A172 (cell line): ENCODE data around the gene CCNE1. TPM values are rescaled to one million over a fixed set of nuclear protein-coding genes. Genes with fewer than 3 reads are reported as not detected.
"Not testable (repeated sequence)": the region's sequence is repeated elsewhere in the genome, so short reads cannot be mapped to it uniquely, and the experiment has no call there.

Source experiments
- DNase-seq: peaks from one replicate; pipeline ENCODE4 v3.0.0-alpha.2; 2015; ENCODE audit warnings: low spot score
- total RNA-seq: library from RNA; depleted of rRNA; stranded (reverse); fragments of >200 nt; shearing (Covaris generic); gene quantifications from 2 replicates; pipeline ENCODE4 v1.2.3, GENCODE V29; 2014

The CCNE1 gene
- total RNA-seq, 1 experiment from 2014 or later, result 50.2 TPM

DNA sequence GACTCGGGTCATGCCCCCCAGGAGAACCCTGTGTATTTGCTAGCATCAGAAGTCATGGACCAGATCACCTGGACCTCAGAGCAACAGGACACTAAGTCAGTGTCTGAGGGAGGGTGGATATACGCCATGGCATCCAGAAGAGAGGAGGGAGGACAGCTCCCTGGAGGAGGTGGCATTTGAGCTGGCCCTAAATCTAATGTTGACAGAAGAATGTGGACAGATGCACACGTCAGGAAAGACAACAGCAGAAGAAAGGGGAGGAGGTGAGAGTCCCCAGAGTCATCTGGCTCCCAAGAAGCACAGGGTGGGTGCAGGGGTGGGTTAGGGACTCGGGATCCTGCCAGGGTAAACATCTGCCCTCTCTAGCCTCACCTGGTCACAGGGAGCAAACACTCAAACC, 24.5 kb upstream of the CCNE1 start:
- DNase-seq, result no peak

DNA sequence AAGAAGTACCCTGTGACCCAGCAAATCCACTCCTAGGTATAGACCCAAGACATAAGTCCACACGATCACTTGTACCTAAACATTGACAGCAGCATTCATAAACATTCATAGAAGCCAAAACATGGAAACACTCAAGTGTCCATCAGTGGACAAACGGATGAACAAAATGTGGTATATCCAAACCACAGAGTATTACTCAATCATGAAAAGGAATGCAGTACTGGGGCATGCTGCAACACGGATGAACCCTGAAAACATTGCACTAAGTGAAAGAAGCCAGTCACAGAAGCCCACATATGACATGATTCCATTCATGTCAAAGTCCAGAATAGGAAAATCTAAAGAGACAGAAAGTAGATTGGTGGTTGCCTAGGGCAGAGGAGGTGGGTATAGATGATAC, 22.8 kb upstream of the CCNE1 start:
- DNase-seq, result no peak

DNA sequence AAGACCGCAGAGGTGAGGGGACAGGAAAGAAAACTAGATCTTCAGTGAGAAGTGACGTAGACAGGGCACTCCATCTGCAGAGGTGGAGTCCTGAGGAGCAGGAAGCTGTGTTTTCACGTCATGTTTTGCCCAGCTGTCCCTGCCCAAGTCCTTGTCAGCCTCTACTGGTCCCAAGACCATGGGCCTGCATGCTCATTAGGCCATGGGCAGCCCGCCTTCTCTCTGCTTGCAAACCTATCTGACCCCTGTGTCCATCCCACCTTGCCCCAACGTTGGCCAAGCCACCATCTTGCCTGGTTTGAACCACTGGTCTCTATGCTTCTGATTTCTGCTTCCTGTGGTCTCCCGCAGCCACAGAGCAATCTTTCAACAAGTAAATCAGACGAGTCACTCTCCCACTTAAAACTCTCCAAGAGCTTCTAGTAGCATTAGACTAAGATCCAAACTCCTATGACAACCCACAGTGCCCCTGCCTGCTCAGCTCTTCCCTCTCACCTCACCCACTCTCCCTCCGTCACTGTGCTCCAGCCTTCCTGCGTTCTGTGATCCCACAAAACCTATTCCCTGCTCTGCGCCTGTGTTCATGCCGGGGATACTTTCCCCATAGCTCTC, 18.6 kb upstream of the CCNE1 start:
- no peak for DNase-seq

DNA sequence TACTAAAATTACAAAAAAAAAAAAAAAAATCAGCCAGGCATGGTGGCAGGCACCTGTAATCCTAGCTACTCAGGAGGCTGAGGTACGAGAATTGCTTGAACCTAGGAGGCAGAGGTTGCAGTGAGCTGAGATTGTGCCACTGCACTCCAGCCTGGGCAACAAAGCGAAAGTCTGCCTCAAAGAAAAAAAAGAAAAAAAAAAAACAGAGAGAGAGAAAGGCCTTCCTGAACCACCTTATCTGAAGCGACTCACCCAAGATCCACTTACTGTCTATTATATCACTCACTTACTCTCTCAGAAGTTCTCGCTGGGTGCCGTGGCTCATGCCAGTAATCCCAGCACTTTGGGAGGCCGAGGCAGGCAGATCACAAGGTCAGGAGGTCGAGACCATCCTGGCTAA, 17.3 kb upstream of the CCNE1 start:
- DNase-seq, result not testable (repeated sequence)

DNA sequence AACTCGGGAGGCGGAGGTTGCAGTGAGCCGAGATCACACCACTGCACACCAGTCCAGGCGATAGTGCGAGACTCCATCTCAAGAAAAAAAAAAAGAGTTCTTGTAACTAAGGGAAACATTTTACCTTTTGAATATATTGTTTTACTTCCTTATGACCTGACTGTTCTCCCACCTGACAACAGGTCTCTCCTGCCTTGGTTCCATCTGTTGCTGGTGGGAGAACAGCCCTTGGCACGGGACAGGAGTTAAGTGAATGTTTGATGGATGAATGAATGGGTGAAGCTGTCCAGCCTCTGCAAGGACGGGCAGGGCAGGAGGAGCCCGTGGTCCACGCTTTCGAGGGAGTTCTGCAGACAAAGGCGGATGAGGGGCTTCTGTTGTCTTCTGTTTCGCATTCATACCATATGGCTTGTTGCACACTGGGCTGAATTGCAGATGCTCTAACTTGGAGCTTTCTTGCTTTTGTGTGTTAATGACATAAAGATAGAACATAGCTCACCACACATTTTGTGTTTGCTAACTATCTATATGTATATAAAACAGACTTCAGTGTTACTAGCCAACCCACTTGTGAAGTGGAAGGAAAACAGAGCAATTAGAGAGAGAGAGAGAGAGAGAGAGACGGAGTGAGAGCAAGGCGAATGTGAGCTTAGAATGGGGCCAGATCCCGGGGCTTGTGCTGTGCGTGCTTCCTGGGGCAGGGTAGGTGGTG, 16.2 kb upstream of the CCNE1 start:
- no peak for DNase-seq

DNA sequence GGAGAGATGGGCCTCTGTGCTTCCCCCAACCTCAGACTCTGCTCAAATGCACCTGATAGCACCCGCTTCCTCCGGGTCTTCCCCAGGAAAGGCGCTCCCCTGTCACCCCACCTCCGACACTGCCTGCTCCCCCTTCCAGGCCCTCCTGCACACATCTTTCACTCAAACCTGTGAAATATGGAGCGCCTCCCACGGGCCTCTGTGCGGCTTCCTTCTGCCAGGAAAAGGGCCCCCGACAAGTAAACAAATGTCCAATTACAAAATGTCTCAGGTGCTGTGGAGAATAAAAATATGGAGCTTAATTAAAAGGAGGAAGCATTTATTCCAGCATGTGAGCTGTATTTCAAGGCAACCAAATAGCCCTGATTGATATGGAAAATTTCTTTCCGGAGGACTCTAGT, 15.6 kb upstream of the CCNE1 start:
- no peak for DNase-seq

DNA sequence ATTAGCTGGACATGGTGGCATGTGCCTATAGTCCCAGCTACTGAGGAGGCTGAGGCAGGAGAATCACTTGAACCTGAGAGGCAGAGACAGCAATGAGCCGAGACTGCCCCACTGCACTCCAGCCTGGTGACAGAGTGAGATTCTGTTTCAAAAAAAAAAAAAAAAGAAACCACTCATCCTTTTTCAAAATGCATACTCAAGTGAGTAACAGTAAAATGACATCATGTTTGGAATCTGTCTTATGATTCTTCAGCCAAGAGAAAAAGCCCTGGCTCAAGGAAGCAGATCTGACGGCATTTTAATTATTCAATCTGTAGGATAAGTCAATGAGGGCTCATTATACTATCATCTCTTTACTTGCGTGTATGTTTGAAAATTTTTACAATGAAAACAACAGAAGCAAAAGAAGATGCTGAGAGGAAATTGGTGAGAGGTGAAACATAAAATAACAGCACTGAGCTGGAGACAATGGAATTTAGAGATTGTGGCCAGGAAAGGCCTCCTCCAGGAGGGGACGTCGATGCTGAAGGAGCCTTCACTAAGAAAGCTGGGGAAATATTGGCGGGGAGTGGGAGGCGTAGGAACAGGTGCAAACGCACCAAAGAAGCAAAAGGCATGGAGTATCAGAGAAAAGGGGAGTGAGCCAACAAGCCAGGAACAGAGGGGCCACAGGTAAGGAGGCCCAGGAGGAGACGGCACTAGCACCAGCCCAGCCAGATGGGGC, 12.9 kb upstream of the CCNE1 start:
- DNase-seq, result no peak

DNA sequence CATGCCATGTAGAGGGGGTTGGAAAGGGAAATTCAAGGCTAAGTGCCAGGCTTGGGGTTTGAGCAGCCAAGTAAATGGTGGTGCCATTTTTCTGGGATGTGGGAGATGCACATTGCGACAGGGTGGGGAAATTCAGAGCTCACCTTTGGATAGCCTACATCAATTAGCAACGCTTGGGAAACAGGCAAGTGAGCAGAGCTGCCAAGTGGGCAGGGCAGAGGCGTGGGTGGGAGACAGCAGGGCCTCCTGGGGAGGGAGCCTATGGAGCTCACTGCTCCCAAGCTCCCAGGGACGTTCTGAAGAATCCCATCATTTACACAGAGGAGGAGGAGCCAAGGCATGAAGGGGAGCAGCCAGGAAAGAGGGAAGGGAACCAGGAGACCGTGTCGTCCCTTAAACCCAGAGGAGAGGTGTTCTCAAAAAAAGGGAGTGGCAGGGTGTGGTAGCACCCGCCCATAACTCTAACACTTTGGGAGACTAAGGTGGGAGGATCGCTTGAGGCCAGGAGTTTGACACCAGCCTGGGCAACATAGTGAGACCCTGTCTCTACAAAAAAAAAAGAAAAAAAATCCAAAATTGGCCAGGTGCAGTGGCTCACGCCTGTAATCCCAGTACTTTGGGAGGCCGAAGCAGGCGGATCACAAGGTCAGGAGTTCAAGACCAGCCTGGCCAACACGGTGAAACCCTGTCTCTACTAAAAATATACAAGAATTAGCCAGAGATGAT, 11.5 kb upstream of the CCNE1 start:
- no peak for DNase-seq

DNA sequence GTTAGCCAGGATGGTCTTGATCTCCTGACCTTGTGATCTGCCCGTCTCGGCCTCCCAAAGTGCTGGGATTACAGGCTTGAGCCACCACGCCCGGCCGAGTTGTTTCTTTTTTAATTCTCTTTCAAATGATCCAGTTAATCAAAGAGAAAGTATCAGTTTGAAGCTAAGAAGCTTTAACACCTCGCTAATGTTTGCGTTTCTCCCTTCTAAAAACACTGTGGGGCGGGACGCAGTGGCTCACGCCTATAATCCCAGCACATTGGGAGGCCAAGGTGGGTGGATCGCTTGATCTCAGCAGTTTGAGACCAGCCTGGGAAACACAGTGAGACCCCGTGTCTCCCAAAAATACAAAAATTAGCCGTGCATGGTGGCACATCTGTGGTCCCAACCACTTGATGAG, 7.8 kb upstream of the CCNE1 start:
- not testable (repeated sequence) for DNase-seq

DNA sequence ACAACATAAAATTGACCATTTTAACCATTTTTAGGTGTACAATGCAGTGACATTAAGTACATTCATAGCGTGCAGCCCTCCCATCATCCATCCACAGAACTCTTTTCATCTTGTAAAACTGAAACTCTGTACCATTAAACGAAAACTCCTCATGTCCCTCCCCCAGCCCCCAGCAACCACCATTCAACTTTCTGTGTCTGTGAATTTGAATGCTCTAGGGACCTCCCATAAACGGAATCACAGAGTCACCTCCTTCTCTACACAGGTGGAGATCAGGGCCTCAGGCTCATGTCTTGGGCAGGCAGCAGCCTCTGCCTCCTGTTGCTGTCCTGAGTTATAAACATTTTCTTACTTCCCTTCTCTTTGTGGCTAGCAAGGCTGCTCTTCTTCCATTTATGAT, 7.3 kb upstream of the CCNE1 start:
- DNase-seq, result no peak

DNA sequence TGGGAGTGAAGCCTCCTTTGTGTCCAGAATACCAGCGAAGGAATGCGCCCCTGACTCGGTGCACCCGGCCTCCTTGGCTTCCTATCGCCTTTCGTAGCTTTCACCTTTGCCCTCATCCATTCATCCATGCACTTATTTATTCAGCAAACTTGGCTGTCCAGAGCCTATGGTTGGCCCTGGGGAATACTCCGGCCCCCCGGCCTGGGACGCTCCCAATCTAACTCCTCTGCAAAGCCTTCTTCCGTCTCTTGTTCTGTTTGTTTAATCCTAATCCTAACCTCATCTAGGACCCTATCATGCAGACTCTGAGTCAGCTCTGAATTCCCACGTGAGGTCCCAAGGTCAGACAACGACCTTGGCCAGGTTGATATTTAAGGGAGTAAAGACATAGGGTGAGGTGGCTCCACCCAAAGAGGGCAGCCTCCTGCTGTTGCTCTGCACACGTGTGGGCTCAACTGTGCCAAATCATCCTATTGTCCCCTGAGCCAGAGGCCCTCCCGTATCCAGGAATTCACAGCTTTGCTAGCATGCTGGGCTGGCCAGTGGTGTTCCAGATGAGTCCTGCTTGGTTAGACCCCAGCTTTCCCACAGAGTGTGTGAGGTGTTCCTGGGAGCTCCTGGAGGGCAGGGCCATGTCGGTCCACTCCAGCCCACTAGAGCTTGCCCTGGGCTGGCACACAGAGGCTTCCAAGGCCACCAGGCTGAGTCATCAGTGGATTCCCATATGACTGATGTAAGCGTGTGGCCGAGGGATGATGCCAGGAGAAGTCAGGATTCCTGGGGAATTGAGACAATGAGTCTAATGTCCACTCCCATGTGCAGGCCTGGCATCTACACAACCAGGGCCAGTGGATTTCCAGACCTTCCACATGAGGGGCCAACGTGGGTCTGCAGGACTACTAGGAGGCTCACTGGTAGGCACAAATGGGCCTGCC, 6.5 kb upstream of the CCNE1 start:
- DNase-seq, result peak; percentile 79

DNA sequence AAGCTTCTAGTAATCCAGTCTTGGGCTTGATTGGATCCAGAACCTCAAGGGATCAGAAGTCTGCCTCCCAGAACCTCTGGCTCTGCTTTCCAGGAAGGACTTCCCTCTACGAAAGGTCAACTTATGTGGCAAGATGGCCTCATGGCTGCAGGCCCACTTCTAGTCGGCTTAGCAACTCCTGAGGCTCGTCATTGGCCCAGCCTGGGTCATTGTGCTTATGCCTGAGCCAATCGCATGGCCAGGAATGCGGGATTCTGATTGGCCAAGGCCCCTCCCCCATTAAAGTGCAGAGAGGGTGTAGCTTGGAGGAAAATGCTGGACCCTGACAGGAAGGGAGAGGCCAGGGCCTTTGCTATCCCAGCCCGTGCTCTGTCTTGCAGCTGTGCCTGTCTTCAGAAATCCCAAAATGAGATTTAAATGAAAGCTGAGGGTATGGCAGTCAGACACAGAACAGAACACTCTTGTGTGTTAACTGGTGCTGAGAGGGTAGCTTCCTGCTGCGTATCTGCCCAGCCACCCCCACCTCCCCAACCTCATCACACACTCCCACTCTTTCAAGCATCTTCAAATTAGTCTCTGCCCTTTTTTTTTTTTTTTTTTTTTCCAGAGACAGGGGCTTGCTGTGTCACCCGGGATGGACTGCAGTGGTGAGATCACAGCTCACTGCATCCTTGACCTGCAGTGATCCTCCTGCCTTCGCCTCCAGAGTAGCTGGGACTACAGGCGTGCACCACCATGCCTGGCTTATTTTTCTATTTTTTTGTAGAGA, 5.5 kb upstream of the CCNE1 start:
- peak; percentile 60 for DNase-seq

DNA sequence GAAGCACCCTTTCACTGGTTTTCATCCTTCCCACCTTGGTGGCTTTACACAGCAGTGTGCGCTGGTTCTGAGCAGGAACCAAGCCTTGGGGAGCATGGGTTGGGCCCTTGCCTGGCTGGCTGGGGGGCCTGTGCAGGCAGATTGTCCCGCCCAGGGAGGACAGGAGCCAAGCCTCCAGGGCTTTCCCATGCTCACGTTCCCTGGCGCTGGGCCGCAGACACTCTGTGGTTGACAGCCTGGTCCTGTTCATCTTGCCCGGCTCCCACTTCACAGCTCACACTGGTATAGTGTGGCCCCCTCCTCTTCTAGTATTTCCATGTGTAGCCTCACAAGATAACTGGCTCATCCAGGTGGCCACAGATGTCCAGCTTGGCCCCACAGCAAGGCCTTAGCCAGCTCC, 4.6 kb upstream of the CCNE1 start:
- DNase-seq, result no peak

DNA sequence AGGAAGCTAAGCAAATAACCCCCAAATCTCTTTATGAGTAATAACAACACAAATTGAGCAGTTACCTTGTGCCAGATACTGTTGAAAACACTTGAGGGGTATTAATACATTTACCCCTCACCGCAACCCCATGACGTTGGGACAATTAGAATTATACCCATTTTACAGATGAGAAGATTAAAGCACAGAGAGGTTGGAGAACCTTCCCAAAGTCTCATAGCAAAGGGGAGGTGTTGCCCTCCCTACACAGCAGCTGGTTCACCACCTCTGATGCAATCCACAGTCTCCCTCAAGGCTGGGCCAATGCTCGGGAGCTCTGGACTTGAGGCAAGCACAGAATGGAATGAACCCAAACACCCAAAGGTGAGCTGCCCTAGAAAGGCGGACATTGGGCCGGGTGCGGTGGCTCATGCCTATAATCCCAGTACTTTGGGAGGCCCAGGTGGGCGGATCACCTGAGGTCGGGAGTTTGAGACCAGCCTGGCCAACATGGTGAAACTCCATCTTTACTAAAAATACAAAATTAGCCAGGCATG, 3.9 kb upstream of the CCNE1 start:
- DNase-seq, result no peak

DNA sequence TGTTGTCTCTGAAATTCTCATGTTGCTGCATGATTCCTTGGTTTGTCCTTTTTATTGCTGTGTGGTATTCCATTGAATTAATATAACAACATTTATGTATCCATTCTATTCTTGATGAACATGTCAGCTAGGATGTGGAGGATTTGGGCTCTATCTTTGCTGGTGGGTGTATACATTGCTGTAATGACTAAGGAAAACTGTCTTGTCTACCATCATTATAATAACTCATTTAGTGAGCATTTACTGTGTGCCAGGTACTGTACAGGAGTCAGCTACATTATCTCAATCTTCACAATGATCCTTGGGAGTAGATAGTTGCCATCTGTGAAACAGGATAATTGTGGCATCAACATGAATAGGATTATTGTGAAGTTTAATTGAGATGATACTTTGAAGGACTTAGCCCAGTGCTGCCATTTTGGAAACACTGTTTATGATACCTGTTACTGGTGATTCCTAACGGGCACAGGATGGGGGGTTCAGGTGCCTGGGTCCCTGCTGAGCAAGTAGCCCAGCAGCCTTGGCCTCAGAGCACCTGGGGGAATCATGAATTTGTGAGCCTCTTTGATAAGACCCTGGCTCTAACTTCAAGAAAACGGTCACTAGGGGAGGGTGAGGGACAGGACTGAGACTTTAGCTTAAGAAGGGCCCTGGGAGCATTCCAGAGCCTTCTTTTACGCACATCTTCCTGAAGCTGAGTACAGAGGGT, 1.8 kb upstream of the CCNE1 start:
- no peak for DNase-seq

DNA sequence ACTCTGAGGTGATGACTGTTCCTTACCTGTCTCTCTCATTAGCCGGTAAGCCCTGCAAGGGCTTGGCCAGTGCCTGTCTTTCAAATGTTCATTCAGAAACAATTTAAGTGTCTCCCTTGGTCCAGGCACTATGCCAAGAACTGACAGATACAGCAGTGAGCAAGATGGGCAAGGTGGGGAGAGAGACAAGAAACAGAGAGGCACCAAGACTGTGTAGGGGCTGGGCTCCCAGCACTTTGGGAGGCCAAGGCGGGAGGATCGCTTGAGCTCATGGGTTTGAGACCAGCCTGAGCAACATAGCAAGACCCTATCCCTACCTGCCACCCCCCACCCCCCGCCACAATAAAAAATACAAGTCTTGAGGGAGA, 1.3 kb upstream of the CCNE1 start:
- peak; percentile 38 for DNase-seq

DNA sequence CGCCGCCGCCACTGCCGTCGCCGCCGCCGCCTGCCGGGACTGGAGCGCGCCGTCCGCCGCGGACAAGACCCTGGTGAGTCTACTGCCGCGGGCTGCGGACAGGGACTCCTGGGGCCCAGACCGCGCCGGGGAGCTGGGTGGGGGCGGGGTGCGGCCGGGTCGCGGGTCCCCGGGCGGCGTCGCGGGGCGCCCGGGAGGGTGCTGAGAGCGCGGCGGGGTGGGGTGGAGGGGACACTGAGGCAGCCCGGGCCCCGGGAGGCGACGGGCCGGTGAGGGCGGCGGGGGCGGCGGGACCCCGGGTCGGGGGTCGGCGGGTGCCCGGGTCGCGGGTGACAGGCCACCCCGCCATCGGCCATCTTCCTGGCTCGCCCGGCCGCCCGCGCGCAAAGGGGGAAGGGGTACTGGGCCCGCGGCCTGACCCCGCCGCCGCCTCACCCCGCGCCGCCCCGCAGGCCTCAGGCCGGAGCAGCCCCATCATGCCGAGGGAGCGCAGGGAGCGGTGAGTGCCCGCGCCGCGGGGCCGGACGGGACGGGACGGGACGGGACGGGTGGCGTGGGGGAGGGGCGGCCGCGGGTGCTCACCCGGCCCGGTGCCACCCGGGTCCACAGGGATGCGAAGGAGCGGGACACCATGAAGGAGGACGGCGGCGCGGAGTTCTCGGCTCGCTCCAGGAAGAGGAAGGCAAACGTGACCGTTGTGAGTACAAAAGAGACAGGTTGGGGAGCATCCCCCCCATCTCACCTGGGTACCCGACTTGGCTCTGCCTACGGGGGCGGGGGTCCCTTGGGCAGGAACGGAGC, 489 bp downstream of the CCNE1 start:
- DNase-seq, result no peak

DNA sequence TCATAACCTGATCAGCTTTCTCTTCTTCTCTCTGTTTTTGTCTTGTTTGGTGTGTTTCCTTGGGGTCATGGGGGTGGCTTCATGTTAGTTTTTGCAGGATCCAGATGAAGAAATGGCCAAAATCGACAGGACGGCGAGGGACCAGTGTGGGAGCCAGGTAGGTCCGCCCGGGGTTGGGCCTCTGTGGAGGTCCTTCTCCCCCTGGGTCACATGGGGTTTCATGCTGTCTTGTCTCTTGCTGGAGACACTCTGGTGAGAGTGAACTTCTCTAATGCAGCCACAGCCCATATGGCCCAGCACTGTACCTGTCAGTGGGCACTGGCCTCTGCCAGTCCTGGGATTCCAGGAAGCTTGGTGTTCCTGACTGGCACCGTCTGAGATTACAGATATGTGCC, 1.1 kb downstream of the CCNE1 start:
- DNase-seq, result no peak

DNA sequence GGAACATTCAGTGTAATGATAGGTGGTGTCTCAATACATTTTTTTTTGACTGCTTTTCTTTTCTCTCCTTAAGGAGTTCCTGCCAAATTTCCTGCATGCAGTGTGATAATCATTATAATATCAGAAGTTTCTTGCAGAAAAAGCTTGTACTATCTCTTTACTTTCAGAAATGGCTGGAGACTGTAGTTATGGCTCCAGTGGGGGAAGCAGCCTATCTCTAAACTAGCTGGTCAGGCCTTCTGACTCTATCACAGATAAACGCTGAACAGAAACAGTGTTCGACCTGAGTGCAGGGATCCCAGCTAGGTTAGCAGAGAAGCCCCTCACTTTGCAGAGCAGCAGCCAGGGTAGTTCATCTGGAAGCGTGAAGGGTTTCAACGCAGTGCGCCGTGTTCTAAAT, 1.9 kb downstream of the CCNE1 start:
- DNase-seq, result no peak
